KMS-11 (cell line): ENCODE measurements around the gene PCK1.

Experiments used
- H2AFZ ChIP-seq: fragments of 200-600 bp; sonication (generic); 2 replicates; pipeline ENCODE4 v1.6.1; 2016; ENCODE audit warnings: antibody characterized with exemption, mixed run types, low read depth
- H3K27ac ChIP-seq: fragments of 200-600 bp; sonication (generic); 2 replicates; pipeline ENCODE4 v1.6.1; 2016; ENCODE audit warnings: mild to moderate bottlenecking, mixed run types
- H3K27me3 ChIP-seq: fragments of 200-600 bp; sonication (generic); 2 replicates; pipeline ENCODE4 v1.6.1; 2017; ENCODE audit warnings: mild to moderate bottlenecking, low read depth, mixed run types, moderate library complexity; ENCODE audit not compliant: insufficient read depth
- H3K36me3 ChIP-seq: fragments of 200-600 bp; sonication (generic); 2 replicates; pipeline ENCODE4 v1.6.1; 2017; ENCODE audit warnings: mild to moderate bottlenecking, mixed run types; ENCODE audit not compliant: insufficient read depth
- H3K4me1 ChIP-seq: fragments of 200-600 bp; sonication (generic); 2 replicates; pipeline ENCODE4 v1.6.1; 2016; ENCODE audit warnings: mild to moderate bottlenecking, low read depth, mixed run types; ENCODE audit not compliant: poor library complexity, severe bottlenecking
- H3K4me2 ChIP-seq: fragments of 200-600 bp; sonication (generic); 2 replicates; pipeline ENCODE4 v1.7.0; 2016; ENCODE audit warnings: mild to moderate bottlenecking, mixed run types
- H3K4me3 ChIP-seq: fragments of 200-600 bp; sonication (generic); IDR thresholded peaks from 2 replicates; pipeline ENCODE4 v1.6.1; 2017; ENCODE audit warnings: low read depth, low read length, mixed read lengths; ENCODE audit not compliant: insufficient read depth
- H3K79me2 ChIP-seq: fragments of 200-600 bp; sonication (generic); 2 replicates; pipeline ENCODE4 v1.6.1; 2016; ENCODE audit warnings: low read depth, mixed run types; ENCODE audit not compliant: insufficient read depth
- H3K9ac ChIP-seq: fragments of 200-600 bp; sonication (generic); 2 replicates; pipeline ENCODE4 v1.6.1; 2016; ENCODE audit warnings: mild to moderate bottlenecking, mixed run types
- H4K20me1 ChIP-seq: fragments of 200-600 bp; sonication (generic); 2 replicates; pipeline ENCODE4 v1.6.1; 2016; ENCODE audit warnings: mild to moderate bottlenecking, mixed run types; ENCODE audit not compliant: insufficient read depth
- CTCF ChIP-seq: fragments of 200-600 bp; sonication (generic); conservative IDR thresholded peaks from 2 replicates; pipeline ENCODE4 v1.6.1; 2017; ENCODE audit warnings: low read depth, mild to moderate bottlenecking, antibody characterized with exemption, low read length, moderate library complexity, mixed read lengths

Gene PCK1

GRCh38 chr20:57592263-57593092 is 31.6 kb downstream of the PCK1 start:
- Histone ChIP-seq H3K27ac (no peak overlapping the region), H4K20me1 (no peaks in the 10 kb centered on the region)

GRCh38 chr20:57593134-57593886 is 32.4 kb downstream of the PCK1 start:
- H3K27ac ChIP-seq = no peak overlapping the region

More at GRCh38 chr20:57592263-57593092, 31.6 kb downstream of the PCK1 start:
- Histone ChIP-seq H3K9ac (no peak overlapping the region), H3K27me3 (peaks cover 31% of the 10 kb centered on the region), H3K4me3 (no peak overlapping the region), H3K36me3 (no peaks in the 10 kb centered on the region), H3K79me2 (no peaks in the 10 kb centered on the region), H2AFZ (no peak overlapping the region), H3K4me1 (peaks cover 14% of the 10 kb centered on the region), H3K4me2 (no peak overlapping the region)
- TF ChIP-seq CTCF = no peak

GRCh38 chr20:57594092-57594951 is 33.4 kb downstream of the PCK1 start:
- H3K4me3 ChIP-seq = no peak overlapping the region
- H4K20me1 ChIP-seq = no peaks in the 10 kb centered on the region
- 0 out of 2 replicates have a peak overlapping the region, but pooled peaks have one; percentile 16 for H3K4me2 ChIP-seq
- H3K4me1 ChIP-seq = peaks cover 16% of the 10 kb centered on the region
- H2AFZ ChIP-seq = no peak overlapping the region
- no peak overlapping the region for H3K9ac ChIP-seq
- H3K36me3 ChIP-seq = no peaks in the 10 kb centered on the region
- H3K79me2 ChIP-seq = no peaks in the 10 kb centered on the region
- peak; percentile 92 for TF ChIP-seq CTCF
- peaks cover 14% of the 10 kb centered on the region for H3K27me3 ChIP-seq
- no peak overlapping the region for H3K27ac ChIP-seq

More at GRCh38 chr20:57593134-57593886, 32.4 kb downstream of the PCK1 start:
- Histone ChIP-seq H3K4me2 (no peak overlapping the region), H3K36me3 (no peaks in the 10 kb centered on the region), H2AFZ (no peak overlapping the region), H3K9ac (no peak overlapping the region), H3K79me2 (no peaks in the 10 kb centered on the region), H4K20me1 (no peaks in the 10 kb centered on the region), H3K4me1 (peaks cover 16% of the 10 kb centered on the region), H3K4me3 (no peak overlapping the region), H3K27me3 (peaks cover 23% of the 10 kb centered on the region)
- TF ChIP-seq CTCF = no peak
